ENCODE measurements around the gene AMN.

AMN gene

DNA sequence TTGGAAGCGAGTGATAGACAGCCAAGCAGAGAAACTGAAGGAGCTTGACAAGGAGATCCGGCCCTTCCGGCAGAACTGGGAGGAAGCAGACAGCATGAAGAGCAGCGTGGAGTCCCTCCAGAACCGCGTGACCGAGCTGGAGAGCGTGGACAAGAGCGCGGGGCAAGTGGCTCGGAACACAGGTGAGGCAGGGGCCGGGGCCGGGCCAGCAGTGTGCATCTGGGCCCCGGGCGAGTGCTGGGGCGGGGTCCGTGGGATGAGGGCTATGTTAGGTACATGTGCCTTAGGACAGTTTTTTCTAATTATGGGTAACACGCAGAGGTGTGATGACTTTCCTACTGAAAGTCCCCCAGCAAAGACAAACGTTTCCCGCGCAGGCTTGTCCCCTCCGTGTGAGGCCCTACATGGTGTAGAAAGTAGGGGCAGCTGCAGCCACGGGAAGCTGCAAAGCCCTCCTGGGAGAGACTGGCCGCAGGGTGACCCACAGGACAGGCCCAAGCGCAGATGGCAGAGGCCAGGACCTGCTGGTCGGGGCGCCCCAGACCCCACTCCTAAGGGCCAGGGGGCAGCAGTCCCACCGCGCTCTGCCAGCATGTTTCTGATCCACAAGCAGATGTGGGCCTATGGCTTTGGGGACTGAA lies 19.1 kb upstream of the AMN start:
- H3K36me3 ChIP-seq (ENCODE audit: control insufficient read depth in 4 of 4, insufficient read depth in 4 of 4, low read length in 3 of 4), result peaks cover 0 to 40% (median 25%) of the 10 kb centered on the region in 4 experiments
- DNase-seq, result no peak
- WGBS (ENCODE audit: insufficient coverage), result 98% methylated on average over 26 of the region's 29 CpGs
- H3K4me3 ChIP-seq (ENCODE audit: control insufficient read depth in 1 of 7, extremely low read depth in 1 of 7, insufficient read depth in 4 of 7, low read depth in 2 of 7, low read length in 6 of 7), result no peak overlapping the region
- CTCF ChIA-PET, result interaction anchor here (0.6 kb wide), 1 partner anchor 75 kb away, joined by 3 read pairs; no protein-coding TSS in a partner anchor
- peaks cover 12 to 30% (median 25%) of the 10 kb centered on the region in 4 experiments for H3K4me1 ChIP-seq (ENCODE audit: control extremely low read depth in 1 of 4, control insufficient read depth in 4 of 4, insufficient read depth in 4 of 4, low read length in 3 of 4)
- H3K27me3 ChIP-seq (replicated peaks in 2 of 5; ENCODE audit: control insufficient read depth in 4 of 5, insufficient read depth in 5 of 5, low read length in 4 of 5), result no peaks in the 10 kb centered on the region
- H3K9me3 ChIP-seq (ENCODE audit: control extremely low read depth in 1 of 5, control insufficient read depth in 4 of 5, insufficient read depth in 2 of 5, low read depth in 1 of 5, low read length in 4 of 5), result no peaks in the 10 kb centered on the region
- no peak overlapping the region for H3K27ac ChIP-seq (ENCODE audit: insufficient read depth in 1 of 2, low read depth in 1 of 2, low read length in 2 of 2, poor library complexity in 1 of 2, severe bottlenecking in 2 of 2)
- POLR2A ChIA-PET, result no interaction called here

DNA sequence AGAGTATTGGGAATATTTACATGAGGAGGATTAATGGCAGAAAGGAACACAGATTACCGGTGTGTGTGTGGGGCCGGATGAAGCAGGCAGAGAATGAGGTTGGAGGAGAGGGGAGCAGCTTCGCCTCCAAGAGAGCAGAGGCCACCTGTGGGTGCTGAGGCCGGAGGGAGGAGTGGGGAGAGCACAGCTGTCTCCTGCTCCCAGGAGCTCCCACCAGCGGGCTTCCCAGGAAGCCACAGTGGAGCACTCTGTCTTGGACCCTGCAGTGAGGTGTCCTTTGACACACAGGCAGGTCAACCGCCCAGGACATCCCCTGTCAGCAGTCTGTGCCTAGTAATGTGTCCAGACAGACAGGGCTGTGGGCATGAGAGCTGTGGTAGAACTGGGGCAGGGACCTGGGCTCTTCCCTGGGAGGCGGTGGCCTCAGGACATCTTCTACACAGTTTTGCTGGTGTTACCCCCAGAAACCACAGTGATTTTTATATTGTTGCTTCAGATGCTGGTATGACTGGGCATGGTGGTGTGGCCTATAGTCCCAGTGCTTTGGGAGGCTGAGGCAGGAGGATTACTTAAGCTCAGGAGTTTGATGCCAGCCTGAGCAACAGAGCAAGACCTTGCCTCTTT lies 18.5 kb upstream of the AMN start:
- H3K4me3 ChIP-seq (ENCODE audit: control insufficient read depth in 1 of 7, extremely low read depth in 1 of 7, insufficient read depth in 4 of 7, low read depth in 2 of 7, low read length in 6 of 7), result no peak overlapping the region
- POLR2A ChIA-PET, result no interaction called here
- no peak for DNase-seq
- peaks cover 0 to 35% (median 25%) of the 10 kb centered on the region in 4 experiments for H3K36me3 ChIP-seq (ENCODE audit: control insufficient read depth in 4 of 4, insufficient read depth in 4 of 4, low read length in 3 of 4)
- CTCF ChIA-PET, result no interaction called here
- no peaks in the 10 kb centered on the region for H3K27me3 ChIP-seq (replicated peaks in 2 of 5; ENCODE audit: control insufficient read depth in 4 of 5, insufficient read depth in 5 of 5, low read length in 4 of 5)
- no peak overlapping the region for H3K27ac ChIP-seq (ENCODE audit: insufficient read depth in 1 of 2, low read depth in 1 of 2, low read length in 2 of 2, poor library complexity in 1 of 2, severe bottlenecking in 2 of 2)
- peaks cover 12 to 30% (median 25%) of the 10 kb centered on the region in 4 experiments for H3K4me1 ChIP-seq (ENCODE audit: control extremely low read depth in 1 of 4, control insufficient read depth in 4 of 4, insufficient read depth in 4 of 4, low read length in 3 of 4)
- 93% methylated on average over 4 of the region's 7 CpGs for WGBS (ENCODE audit: insufficient coverage)
- H3K9me3 ChIP-seq (ENCODE audit: control extremely low read depth in 1 of 5, control insufficient read depth in 4 of 5, insufficient read depth in 2 of 5, low read depth in 1 of 5, low read length in 4 of 5), result no peaks in the 10 kb centered on the region

DNA sequence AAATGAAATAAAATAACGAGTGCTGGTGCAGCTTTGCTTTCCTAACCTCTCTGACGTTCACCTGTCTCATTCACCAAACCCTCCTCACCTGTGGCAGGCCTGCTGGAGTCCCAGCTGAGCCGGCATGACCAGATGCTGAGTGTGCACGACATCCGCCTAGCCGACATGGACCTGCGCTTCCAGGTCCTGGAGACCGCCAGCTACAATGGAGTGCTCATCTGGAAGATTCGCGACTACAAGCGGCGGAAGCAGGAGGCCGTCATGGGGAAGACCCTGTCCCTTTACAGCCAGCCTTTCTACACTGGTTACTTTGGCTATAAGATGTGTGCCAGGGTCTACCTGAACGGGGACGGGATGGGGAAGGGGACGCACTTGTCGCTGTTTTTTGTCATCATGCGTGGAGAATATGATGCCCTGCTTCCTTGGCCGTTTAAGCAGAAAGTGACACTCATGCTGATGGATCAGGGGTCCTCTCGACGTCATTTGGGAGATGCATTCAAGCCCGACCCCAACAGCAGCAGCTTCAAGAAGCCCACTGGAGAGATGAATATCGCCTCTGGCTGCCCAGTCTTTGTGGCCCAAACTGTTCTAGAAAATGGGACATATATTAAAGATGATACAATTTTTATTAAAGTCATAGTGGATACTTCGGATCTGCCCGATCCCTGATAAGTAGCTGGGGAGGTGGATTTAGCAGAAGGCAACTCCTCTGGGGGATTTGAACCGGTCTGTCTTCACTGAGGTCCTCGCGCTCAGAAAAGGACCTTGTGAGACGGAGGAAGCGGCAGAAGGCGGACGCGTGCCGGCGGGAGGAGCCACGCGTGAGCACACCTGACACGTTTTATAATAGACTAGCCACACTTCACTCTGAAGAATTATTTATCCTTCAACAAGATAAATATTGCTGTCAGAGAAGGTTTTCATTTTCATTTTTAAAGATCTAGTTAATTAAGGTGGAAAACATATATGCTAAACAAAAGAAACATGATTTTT lies 17.1 kb upstream of the AMN start:
- WGBS (ENCODE audit: insufficient coverage), result over 99% methylated on average over 20 of the region's 38 CpGs
- DNase-seq, result no peak
- Histone ChIP-seq H3K27me3 (replicated peaks in 2 of 5; ENCODE audit: control insufficient read depth in 4 of 5, insufficient read depth in 5 of 5, low read length in 4 of 5) (no peaks in the 10 kb centered on the region), H3K27ac (ENCODE audit: insufficient read depth in 1 of 2, low read depth in 1 of 2, low read length in 2 of 2, poor library complexity in 1 of 2, severe bottlenecking in 2 of 2) (no peak overlapping the region), H3K4me1 (ENCODE audit: control extremely low read depth in 1 of 4, control insufficient read depth in 4 of 4, insufficient read depth in 4 of 4, low read length in 3 of 4) (peaks cover 12 to 28% (median 24%) of the 10 kb centered on the region in 4 experiments), H3K36me3 (ENCODE audit: control insufficient read depth in 4 of 4, insufficient read depth in 4 of 4, low read length in 3 of 4) (peaks cover 0 to 31% (median 25%) of the 10 kb centered on the region in 4 experiments), H3K9me3 (ENCODE audit: control extremely low read depth in 1 of 5, control insufficient read depth in 4 of 5, insufficient read depth in 2 of 5, low read depth in 1 of 5, low read length in 4 of 5) (no peaks in the 10 kb centered on the region), H3K4me3 (ENCODE audit: control insufficient read depth in 1 of 7, extremely low read depth in 1 of 7, insufficient read depth in 4 of 7, low read depth in 2 of 7, low read length in 6 of 7) (no peak overlapping the region)
- ChIA-PET CTCF (interaction anchor here (1.3 kb wide), 1 partner anchor 12 kb away, joined by 3 read pairs; no protein-coding TSS in a partner anchor), POLR2A (no interaction called here)

DNA sequence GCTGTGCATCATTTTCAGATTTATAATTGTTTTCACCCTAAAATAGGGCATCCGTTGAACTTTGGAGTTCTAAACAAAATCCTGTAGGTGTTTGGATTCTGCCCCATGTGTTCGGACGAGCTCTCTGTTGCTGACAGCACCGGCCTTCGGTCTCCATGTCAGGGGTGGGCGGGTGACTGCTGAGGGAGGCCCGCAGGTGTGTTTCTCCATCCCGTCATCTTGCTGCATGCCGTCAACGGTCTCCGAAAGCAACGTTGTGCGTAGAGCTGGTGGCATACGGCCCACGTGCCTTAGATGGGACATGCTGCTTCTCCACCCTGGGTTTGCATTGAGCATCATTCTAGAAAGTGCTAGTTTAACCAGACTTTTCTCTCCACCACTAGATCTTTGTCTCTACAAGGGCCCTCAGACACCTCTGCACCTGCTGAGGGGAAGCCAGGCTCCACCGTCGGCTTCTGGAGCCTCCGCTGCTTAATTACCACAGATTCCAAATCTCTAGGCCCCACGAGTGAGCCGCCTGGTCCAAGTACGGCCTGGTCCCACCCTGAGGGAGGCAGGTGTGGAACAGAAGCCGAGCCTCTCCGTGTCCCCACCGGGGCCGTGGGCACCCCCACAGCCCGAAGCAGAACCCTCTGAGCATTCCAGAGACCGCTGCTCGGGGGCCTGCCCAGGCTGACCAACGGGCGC lies 15.7 kb upstream of the AMN start:
- POLR2A ChIA-PET, result no interaction called here
- Histone ChIP-seq H3K9me3 (ENCODE audit: control extremely low read depth in 1 of 5, control insufficient read depth in 4 of 5, insufficient read depth in 2 of 5, low read depth in 1 of 5, low read length in 4 of 5) (no peaks in the 10 kb centered on the region), H3K27me3 (replicated peaks in 2 of 5; ENCODE audit: control insufficient read depth in 4 of 5, insufficient read depth in 5 of 5, low read length in 4 of 5) (no peaks in the 10 kb centered on the region), H3K4me1 (ENCODE audit: control extremely low read depth in 1 of 4, control insufficient read depth in 4 of 4, insufficient read depth in 4 of 4, low read length in 3 of 4) (peaks cover 2 to 14% (median 10%) of the 10 kb centered on the region in 4 experiments), H3K27ac (ENCODE audit: insufficient read depth in 1 of 2, low read depth in 1 of 2, low read length in 2 of 2, poor library complexity in 1 of 2, severe bottlenecking in 2 of 2) (no peak overlapping the region), H3K4me3 (ENCODE audit: control insufficient read depth in 1 of 7, extremely low read depth in 1 of 7, insufficient read depth in 4 of 7, low read depth in 2 of 7, low read length in 6 of 7) (no peak overlapping the region), H3K36me3 (ENCODE audit: control insufficient read depth in 4 of 4, insufficient read depth in 4 of 4, low read length in 3 of 4) (peaks cover 0 to 32% (median 25%) of the 10 kb centered on the region in 4 experiments)
- CTCF ChIA-PET, result no interaction called here
- whole genome bisulfite sequencing (ENCODE audit: insufficient coverage), result 98% methylated on average over 29 of the region's 30 CpGs
- DNase-seq, result no peak

DNA sequence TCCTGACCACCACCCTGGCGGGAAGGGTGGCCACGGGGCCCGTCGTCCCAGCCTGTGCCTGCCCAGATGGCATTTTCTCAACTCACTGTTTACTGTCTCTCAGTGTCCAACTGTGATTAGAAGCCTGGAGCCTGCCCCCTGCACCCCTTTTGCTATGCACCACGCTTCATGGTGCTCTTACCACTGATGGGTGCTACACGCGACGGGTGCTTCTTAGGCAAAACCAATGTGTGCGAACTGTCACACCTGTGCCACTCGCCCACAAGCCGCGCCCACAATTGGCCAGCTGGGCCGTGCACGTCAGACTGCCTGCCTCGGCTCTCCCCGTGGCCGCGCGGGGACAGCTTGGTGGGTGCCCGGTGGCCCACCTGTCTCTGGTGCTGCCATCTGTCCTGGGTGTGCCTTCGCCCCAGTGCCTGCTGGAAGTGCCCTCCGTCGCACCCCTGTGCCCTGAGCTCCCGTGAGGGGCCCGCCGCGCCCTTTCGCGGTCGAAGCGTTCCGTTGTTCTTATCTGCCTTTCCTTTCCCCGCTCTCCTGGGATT lies 15.1 kb upstream of the AMN start:
- no peak for DNase-seq
- POLR2A ChIA-PET, result no interaction called here
- Histone ChIP-seq H3K4me3 (ENCODE audit: control insufficient read depth in 1 of 7, extremely low read depth in 1 of 7, insufficient read depth in 4 of 7, low read depth in 2 of 7, low read length in 6 of 7) (no peak overlapping the region), H3K9me3 (ENCODE audit: control extremely low read depth in 1 of 5, control insufficient read depth in 4 of 5, insufficient read depth in 2 of 5, low read depth in 1 of 5, low read length in 4 of 5) (no peaks in the 10 kb centered on the region), H3K27ac (ENCODE audit: insufficient read depth in 1 of 2, low read depth in 1 of 2, low read length in 2 of 2, poor library complexity in 1 of 2, severe bottlenecking in 2 of 2) (no peak overlapping the region), H3K4me1 (ENCODE audit: control extremely low read depth in 1 of 4, control insufficient read depth in 4 of 4, insufficient read depth in 4 of 4, low read length in 3 of 4) (peaks cover 2 to 8% (median 4%) of the 10 kb centered on the region in 4 experiments), H3K27me3 (replicated peaks in 2 of 5; ENCODE audit: control insufficient read depth in 4 of 5, insufficient read depth in 5 of 5, low read length in 4 of 5) (no peaks in the 10 kb centered on the region), H3K36me3 (ENCODE audit: control insufficient read depth in 4 of 4, insufficient read depth in 4 of 4, low read length in 3 of 4) (peaks cover 0 to 32% (median 25%) of the 10 kb centered on the region in 4 experiments)
- CTCF ChIA-PET, result no interaction called here
- WGBS (ENCODE audit: insufficient coverage), result 93% methylated on average over 32 of the region's 33 CpGs

DNA sequence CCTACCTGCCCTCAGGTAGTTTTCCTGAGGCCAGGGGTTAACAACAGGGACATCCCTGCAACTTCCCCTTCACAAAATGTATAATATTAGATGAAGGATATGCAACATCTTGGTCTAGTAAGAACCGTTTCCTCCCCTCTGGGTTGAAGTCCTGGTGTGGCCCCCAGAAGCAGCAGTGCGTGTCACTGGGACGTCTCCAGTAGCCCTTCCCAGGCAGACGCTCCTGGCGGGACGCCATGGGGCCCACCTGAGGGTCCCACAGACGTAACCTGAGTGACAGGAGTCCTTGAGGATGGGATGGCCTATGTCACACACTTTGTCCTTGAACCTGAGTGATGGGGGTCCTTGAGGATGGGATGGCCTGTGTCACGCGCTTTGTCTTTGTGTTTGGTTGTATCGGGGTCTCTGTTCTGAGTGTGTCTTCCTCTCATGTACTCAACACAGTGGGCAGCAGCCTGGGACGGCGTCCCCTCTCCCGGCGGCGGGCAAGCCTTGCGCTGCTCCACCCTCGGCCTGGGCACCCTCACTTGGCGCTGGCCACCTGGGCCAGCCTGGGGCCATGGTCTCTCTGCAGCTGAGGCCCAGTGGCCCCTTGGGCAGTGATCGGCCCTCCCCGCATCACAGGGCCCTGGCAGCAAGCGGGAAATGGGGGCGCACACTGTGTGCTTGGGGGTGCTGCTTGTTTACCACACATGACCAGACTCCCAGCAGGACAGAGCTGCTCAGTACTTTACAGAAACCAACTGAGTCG lies 14.3 kb upstream of the AMN start:
- H3K27me3 ChIP-seq (replicated peaks in 2 of 5; ENCODE audit: control insufficient read depth in 4 of 5, insufficient read depth in 5 of 5, low read length in 4 of 5), result no peaks in the 10 kb centered on the region
- CTCF ChIA-PET, result no interaction called here
- no peaks in the 10 kb centered on the region for H3K9me3 ChIP-seq (ENCODE audit: control extremely low read depth in 1 of 5, control insufficient read depth in 4 of 5, insufficient read depth in 2 of 5, low read depth in 1 of 5, low read length in 4 of 5)
- peaks cover 0 to 34% (median 24%) of the 10 kb centered on the region in 4 experiments for H3K36me3 ChIP-seq (ENCODE audit: control insufficient read depth in 4 of 4, insufficient read depth in 4 of 4, low read length in 3 of 4)
- H3K4me1 ChIP-seq (ENCODE audit: control extremely low read depth in 1 of 4, control insufficient read depth in 4 of 4, insufficient read depth in 4 of 4, low read length in 3 of 4), result peaks cover 0 to under 1% (median 0%) of the 10 kb centered on the region in 4 experiments
- POLR2A ChIA-PET, result no interaction called here
- H3K27ac ChIP-seq (ENCODE audit: insufficient read depth in 1 of 2, low read depth in 1 of 2, low read length in 2 of 2, poor library complexity in 1 of 2, severe bottlenecking in 2 of 2), result no peak overlapping the region
- no peak overlapping the region for H3K4me3 ChIP-seq (ENCODE audit: control insufficient read depth in 1 of 7, extremely low read depth in 1 of 7, insufficient read depth in 4 of 7, low read depth in 2 of 7, low read length in 6 of 7)
- DNase-seq, result no peak
- WGBS (ENCODE audit: insufficient coverage), result 97% methylated on average over 18 of the region's 23 CpGs

Data from common myeloid progenitor, CD34-positive (primary cell).